A549 treated with DMSO at 1 μM for 4 hours (cell line): ENCODE measurements around the gene SMIM29. TPM values are rescaled to one million over a fixed set of nuclear protein-coding genes. Genes with fewer than 3 reads are reported as not detected.

Experiments
- total RNA-seq: library from RNA; stranded (reverse); fragments of 200-300 nt; extraction: Qiagen RNA extraction; gene quantifications from 5 replicates; pipeline ENCODE4 v1.2.3, GENCODE V29; 2022; ENCODE audit warnings: low read depth

Gene SMIM29
- 17.7 to 31.2 TPM (median 30.8 TPM) in 5 replicates for total RNA-seq

GRCh38 chr6:34248727-34249468 is at the start of gene SMIM29:
SMIM29 (minus strand) TSS chr6:34249006; CDS start chr6:34247791, 1,215 bp downstream.

GRCh38 chr6:34236443-34237315 is 12.1 kb downstream of the SMIM29 start, which contains the start of gene HMGA1:
HMGA1 (plus strand) TSS chr6:34236873; CDS start chr6:34240781, 3,908 bp downstream.

Other genes starting within 250 kb of the SMIM29 start
- gene GRM4, start 102.9 kb downstream of the SMIM29 start, total RNA-seq, result 0.09 to 0.21 TPM (median 0.10 TPM) in 4 of 5 replicates, not detected in the other
- 551 to 747 TPM (median 635 TPM) in 5 replicates for gene HMGA1, start 12.1 kb downstream of the SMIM29 start, total RNA-seq
- gene NUDT3, start 143.7 kb upstream of the SMIM29 start, total RNA-seq, result 6.3 to 8.9 TPM (median 6.6 TPM) in 5 replicates
- 1,931 to 2,114 TPM (median 1,979 TPM) in 5 replicates for gene RPS10, start 177.1 kb upstream of the SMIM29 start, total RNA-seq
- gene PACSIN1, start 217.1 kb upstream of the SMIM29 start, total RNA-seq, result 0.04 to 0.14 TPM (median 0.06 TPM) in 5 replicates